Central memory CD8-positive, alpha-beta T cell (primary cell): ENCODE results near the gene VPS26B.

Source experiments
- ATAC-seq: fragments of 150-1000 bp; cut with Tn5 transposase; replicated peaks from 2 replicates; pipeline ENCODE4 v1.10.0; 2022; ENCODE audit warnings: mild to moderate bottlenecking, moderate FRiP score, moderate number of reproducible peaks; ENCODE audit not compliant: poor library complexity, severe bottlenecking; ENCODE audit errors: extremely low read depth
- DNase-seq, 2 donors: peaks; one replicate each; pipeline ENCODE4 v3.0.0; 2021; ENCODE audit warnings: low spot score in 2 of 2
- H3K27ac Mint-ChIP-seq: one replicate; pipeline ENCODE4 v1.8.0; 2022; ENCODE audit warnings: low read depth, mild to moderate bottlenecking, moderate library complexity, mixed read lengths
- H3K27me3 Mint-ChIP-seq: one replicate; pipeline ENCODE4 v1.8.0; 2022; ENCODE audit warnings: mixed read lengths
- H3K36me3 Mint-ChIP-seq: one replicate; pipeline ENCODE4 v1.8.0; 2022; ENCODE audit warnings: mild to moderate bottlenecking, moderate library complexity, mixed read lengths; ENCODE audit not compliant: insufficient read depth
- H3K4me1 Mint-ChIP-seq: one replicate; pipeline ENCODE4 v1.8.0; 2022; ENCODE audit warnings: mixed read lengths
- H3K4me3 Mint-ChIP-seq: one replicate; pipeline ENCODE4 v1.8.0; 2022; ENCODE audit warnings: mild to moderate bottlenecking, moderate library complexity, mixed read lengths
- H3K9me3 Mint-ChIP-seq: one replicate; pipeline ENCODE4 v1.8.0; 2022; ENCODE audit warnings: mixed read lengths

Gene VPS26B

DNA sequence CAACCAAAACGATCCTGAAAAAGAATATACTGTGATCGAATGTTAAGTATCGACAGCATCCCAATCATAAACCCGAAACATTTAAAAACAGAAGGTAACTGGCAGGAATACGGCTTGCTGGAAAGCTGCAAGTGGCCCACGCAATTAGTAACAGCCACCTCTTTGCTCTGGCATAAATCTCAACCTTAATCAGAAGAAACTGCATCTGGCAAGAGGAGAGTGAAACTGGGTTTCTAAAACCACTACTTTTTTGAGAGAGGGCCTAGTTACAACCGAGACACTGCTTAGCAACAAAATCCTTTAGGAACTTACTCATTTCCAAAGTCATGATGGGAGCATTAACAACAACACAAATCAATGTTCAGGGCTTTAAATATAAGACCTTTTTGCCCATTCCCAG, 8.6 kb upstream of the VPS26B start:
- Mint-ChIP-seq H3K36me3 (peaks cover 25% of the 10 kb centered on the region), H3K4me1 (peaks cover 22% of the 10 kb centered on the region), H3K27me3 (no peaks in the 10 kb centered on the region), H3K4me3 (no peak overlapping the region), H3K27ac (no peak overlapping the region), H3K9me3 (no peaks in the 10 kb centered on the region)
- ATAC-seq = no peak
- no peak for DNase-seq

DNA sequence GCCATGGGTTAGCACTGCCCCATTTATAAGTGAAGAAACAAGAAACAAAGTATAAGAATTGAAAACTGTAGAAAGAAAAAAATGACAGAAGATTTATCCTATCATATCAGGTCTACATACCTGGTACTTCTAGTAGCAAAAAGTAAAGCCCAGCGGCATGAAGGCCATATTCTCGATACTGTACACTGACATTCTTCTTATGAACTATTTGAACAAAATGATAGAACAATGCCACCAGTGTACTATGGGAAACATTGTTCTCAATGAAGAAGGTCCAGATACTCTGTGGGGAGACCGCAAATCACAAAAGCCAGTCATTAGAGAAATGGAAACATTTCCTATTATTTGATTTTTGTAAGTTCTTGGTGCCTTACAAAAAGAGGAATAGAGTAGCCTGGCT, 7.7 kb upstream of the VPS26B start:
- peaks cover 22% of the 10 kb centered on the region for H3K36me3 Mint-ChIP-seq
- no peak overlapping the region for H3K4me3 Mint-ChIP-seq

DNA sequence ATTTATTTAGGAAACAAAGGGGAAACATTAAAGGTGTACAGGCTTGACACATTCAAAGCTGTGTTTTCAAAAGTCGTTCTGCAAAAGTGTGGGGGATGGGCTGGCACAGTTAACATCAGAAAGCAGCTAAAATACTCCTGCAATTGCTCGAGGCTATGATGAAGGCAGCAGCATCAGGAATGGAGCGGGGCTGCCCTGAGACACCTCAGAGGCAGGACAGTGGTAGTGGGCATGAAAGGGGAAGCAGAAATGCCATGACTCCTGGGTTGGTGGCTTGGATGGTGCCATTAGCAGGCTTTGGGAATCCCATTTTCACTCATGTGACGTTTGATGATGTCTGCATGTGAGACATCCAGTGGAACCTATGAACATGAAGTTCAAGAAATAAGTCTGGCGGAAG, 1.4 kb upstream of the VPS26B start:
- H3K4me1 Mint-ChIP-seq = peaks cover 52% of the 10 kb centered on the region
- DNase-seq (no peak), ATAC-seq (no peak)
- H3K4me3 Mint-ChIP-seq = peak overlapping the region; percentile 96
- H3K9me3 Mint-ChIP-seq = no peaks in the 10 kb centered on the region
- no peaks in the 10 kb centered on the region for H3K27me3 Mint-ChIP-seq
- H3K27ac Mint-ChIP-seq = peak overlapping the region; percentile 96
- peaks cover 35% of the 10 kb centered on the region for H3K36me3 Mint-ChIP-seq

More for the DNA sequence above, 7.7 kb upstream of the VPS26B start:
- Mint-ChIP-seq H3K27ac (no peak overlapping the region), H3K4me1 (peaks cover 17% of the 10 kb centered on the region), H3K27me3 (no peaks in the 10 kb centered on the region), H3K9me3 (no peaks in the 10 kb centered on the region)
- no peak for ATAC-seq
- DNase-seq = no peak

DNA sequence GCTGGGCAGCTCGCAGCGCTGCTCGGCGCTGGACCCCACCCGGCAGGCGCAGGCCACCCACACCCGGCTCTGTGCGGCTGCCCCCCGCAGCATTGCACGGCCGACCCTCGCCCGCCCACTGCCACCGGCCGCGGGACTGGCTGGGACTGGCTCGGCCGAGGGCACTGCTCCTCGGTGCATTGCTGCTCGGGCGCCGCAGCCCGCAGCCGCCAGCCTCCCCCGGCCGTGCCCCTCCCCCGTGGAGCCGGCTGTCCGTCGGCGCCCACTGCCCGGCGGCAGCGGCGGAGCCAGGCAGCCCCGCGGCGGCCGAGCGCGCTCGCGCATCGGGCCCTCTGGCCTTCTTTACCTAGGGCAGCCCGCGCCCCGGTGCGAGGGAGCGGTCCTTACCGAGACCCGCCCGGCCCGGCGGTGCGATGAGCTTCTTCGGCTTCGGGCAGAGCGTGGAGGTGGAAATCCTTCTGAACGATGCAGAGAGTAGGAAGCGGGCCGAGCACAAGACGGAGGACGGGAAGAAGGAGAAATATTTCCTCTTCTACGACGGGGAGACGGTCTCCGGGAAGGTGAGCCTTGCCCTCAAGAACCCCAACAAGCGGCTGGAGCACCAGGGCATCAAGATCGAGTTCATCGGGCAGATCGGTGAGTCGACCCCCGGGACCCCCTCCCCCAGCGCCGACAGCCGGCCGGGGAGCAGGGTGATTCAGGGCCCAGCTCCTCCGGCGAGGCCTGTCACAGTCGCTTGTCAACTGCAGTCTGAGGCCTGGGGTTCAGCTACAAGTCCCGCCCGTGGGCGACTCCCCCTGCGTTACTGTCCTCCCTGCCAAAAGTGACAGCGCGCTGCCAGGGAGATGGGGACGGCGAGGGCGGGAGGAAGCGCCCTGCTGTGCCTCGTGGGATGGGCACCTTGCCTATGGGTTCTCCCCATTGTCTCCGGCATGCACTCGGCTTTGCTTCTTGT, 516 bp downstream of the VPS26B start:
- no peaks in the 10 kb centered on the region for H3K9me3 Mint-ChIP-seq
- peak; percentile 22 to 23 for DNase-seq
- no peaks in the 10 kb centered on the region for H3K27me3 Mint-ChIP-seq
- peak overlapping the region; percentile 96 for H3K4me3 Mint-ChIP-seq
- H3K27ac Mint-ChIP-seq = peak overlapping the region; percentile 96
- ATAC-seq = peak; percentile 1
- peaks cover 62% of the 10 kb centered on the region for H3K4me1 Mint-ChIP-seq
- peaks cover 26% of the 10 kb centered on the region for H3K36me3 Mint-ChIP-seq

DNA sequence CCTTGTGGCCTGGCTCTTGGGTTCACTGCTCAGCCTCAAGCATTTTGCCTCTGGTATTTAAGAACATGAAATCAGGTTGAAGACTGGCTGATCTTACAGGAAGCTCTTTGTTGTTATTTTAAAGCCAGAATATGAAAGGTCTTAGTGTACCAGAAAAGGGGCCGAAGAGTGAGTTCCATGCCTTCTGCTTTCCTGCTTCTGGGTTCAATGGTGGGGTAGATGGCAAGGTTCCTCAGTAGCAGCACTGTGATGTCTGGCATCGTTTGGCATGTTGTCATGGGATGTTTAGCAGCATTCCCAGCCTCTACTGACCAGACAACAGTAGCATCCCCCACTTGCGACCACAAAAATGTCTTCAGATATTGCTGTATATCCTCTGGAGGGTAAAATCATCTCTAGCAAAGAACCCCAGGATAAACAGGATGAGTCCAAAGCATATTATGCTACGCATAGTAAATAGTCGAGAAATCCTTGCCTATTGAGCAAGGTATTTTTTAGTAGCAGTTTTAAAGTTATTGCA, 2.4 kb downstream of the VPS26B start:
- DNase-seq (no peak), ATAC-seq (no peak)
- Mint-ChIP-seq H3K27me3 (no peaks in the 10 kb centered on the region), H3K9me3 (no peaks in the 10 kb centered on the region), H3K27ac (peak overlapping the region; percentile 96), H3K4me3 (peak overlapping the region; percentile 96), H3K4me1 (peaks cover 73% of the 10 kb centered on the region), H3K36me3 (peaks cover 21% of the 10 kb centered on the region)

DNA sequence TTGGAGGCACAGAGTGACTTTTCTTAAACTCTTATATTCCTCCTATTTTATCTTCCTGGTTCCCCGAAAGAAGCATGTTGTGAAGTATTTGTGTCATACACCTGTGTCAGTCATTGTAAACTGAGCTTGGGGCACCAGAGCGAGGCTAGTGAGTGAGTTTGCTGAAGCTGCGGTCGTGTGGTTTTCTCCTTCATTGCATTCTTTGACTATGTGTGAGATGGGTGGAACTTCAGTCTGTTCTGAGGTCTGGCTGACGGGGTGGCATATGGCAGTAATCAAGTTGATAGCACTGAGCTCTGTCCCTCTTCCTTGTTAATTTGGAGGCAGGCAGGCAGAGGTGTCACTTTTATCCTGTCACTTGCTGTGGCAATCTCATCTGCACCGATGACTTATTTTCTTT, 4.2 kb downstream of the VPS26B start:
- Mint-ChIP-seq H3K4me1 (peaks cover 73% of the 10 kb centered on the region), H3K9me3 (no peaks in the 10 kb centered on the region), H3K36me3 (peaks cover 15% of the 10 kb centered on the region), H3K27me3 (no peaks in the 10 kb centered on the region), H3K4me3 (peak overlapping the region; percentile 57), H3K27ac (peak overlapping the region; percentile 72)
- ATAC-seq (peak; percentile 33), DNase-seq (peak in 1 of 2 donors; percentile 25)

DNA sequence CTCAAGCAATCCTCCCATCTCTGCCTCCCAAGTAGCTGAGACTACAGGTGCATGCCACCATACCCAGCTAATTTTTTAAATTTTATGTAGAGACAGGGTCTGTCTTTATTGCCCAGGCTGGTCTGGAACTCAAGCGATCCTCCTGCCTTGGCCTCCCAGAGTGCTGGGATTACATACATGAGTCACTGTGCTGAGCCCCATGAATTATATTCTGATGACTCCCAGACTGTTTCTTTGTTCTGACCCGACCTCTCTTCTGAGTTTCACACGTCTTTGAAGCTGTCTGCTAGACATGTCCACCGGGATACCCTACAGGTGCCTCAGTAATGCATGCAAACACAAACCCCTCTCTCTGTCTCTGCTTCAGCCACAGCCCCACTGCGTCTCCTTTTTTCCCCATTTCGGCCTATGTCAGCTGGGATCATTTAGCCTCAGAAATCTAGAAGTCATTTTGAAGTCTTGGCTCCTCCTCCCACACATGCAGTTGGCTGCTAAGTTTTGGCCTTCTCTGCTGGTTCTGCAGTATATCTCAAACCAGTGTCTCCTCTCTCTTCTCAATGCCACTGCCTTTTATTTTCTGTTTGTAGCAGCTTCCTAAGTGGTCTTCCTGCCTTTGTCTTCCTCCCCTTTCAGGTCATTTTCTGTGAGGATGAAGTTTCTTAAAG, 4.8 kb downstream of the VPS26B start:
- no peak for ATAC-seq
- no peaks in the 10 kb centered on the region for H3K9me3 Mint-ChIP-seq
- H3K27me3 Mint-ChIP-seq = no peaks in the 10 kb centered on the region
- peaks cover 67% of the 10 kb centered on the region for H3K4me1 Mint-ChIP-seq
- peaks cover 11% of the 10 kb centered on the region for H3K36me3 Mint-ChIP-seq
- H3K4me3 Mint-ChIP-seq = peak overlapping the region; percentile 57
- DNase-seq = no peak
- peak overlapping the region; percentile 72 for H3K27ac Mint-ChIP-seq

DNA sequence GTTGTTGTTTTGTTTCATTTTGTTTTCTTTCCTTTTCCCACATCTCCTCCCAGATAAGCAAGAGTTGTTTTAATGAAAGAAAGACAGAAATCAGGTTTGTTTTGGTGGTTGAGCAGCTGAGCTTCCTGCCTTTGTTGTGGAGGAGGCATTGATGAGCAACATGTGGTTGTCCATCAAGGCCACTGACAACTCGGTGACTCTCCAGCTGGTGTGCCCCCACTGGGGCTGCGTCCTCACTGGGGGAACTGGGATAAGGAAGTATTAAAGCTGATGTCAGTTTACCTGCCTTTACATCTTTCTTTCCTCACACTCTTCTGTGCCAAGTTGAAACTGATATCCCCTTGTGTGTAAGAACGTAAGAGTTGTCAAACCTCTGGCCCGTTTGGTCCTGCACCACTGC, 5.9 kb downstream of the VPS26B start:
- Mint-ChIP-seq H3K36me3 (peaks cover 12% of the 10 kb centered on the region), H3K4me3 (peak overlapping the region; percentile 57), H3K27me3 (no peaks in the 10 kb centered on the region), H3K4me1 (peaks cover 67% of the 10 kb centered on the region), H3K27ac (peak overlapping the region; percentile 72), H3K9me3 (no peaks in the 10 kb centered on the region)
- ATAC-seq (no peak), DNase-seq (no peak)

DNA sequence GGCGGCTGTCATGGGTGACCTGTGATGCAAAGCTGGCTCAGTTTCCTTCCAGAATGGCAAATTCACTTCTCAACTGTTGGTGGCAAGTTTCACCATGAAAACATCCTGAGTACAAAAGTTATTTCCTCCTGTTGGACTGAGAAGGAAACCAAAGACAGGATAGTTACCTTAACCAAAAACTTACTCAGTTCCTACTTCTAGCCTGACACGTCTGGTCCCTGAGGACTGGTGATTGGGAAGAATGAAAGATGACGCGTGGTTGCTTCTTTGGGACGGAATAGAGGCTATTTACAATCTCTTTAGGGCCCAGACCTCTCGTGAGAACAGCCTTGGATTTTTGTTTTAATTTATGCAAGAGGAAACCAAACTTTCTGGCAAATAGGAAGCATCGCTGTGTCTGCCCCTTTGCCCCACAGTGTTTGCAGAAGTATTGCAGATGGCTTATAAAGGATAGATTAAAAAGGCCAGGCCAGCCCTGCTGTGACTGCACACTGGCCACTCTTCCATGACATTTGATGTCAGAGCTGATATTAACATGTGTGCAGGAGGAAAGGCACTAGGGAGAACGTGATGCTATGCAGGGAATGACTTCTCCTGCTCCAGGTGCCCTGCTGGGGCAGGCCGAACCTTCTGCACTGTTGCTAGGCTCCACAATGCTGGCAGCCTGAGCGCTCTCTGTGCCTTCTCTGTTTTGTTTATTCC, 7.6 kb downstream of the VPS26B start:
- peaks cover 12% of the 10 kb centered on the region for H3K36me3 Mint-ChIP-seq
- no peak for ATAC-seq
- DNase-seq = no peak
- H3K4me1 Mint-ChIP-seq = peaks cover 52% of the 10 kb centered on the region
- no peaks in the 10 kb centered on the region for H3K27me3 Mint-ChIP-seq
- H3K27ac Mint-ChIP-seq = no peak overlapping the region
- no peaks in the 10 kb centered on the region for H3K9me3 Mint-ChIP-seq
- H3K4me3 Mint-ChIP-seq = no peak overlapping the region

DNA sequence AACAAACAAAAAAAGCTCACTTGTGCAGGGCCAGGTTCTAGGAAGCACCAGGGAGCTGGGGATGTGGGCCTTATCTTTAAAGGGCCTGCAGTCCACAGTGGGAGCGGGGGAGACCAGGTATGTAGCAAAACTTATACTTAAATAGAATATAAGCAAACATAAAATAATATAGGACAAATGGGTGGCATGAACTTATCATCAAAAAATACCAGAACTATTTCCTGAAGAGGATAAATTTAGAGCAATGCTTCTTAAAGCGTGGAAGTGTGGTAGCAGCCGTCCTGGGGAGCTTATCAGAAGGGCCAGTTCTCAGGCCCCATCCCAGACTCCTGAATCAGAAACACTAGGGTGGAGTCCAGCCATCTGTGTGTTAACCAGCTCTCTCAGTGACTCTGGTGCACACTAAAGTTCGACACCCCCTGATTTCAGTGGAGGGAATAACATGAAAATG, 9.3 kb downstream of the VPS26B start:
- Mint-ChIP-seq H3K27ac (no peak overlapping the region), H3K9me3 (no peaks in the 10 kb centered on the region), H3K4me3 (no peak overlapping the region), H3K27me3 (no peaks in the 10 kb centered on the region), H3K36me3 (peaks cover 16% of the 10 kb centered on the region), H3K4me1 (peaks cover 35% of the 10 kb centered on the region)
- ATAC-seq (no peak), DNase-seq (no peak)

DNA sequence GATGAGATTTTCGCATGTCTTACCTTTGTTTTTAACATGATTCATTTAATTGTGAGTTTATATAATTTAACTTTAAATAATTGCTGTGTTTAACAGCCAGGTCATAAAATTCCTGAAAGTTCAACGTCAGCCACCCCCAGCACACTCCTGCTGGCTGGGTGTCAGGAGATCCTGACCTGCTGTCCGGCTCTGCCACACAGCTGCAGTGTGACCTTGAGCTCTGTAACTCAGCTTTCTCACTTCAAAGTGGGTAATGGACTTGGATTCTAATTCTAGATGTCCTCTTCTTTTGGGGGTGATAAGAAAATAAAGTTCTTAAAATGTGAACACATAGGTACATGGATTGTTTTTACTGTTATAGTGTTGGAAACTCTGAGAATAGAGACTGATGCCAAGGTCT, 10.9 kb downstream of the VPS26B start:
- Mint-ChIP-seq H3K27me3 (no peaks in the 10 kb centered on the region), H3K4me3 (no peak overlapping the region), H3K4me1 (peaks cover 19% of the 10 kb centered on the region), H3K9me3 (no peaks in the 10 kb centered on the region), H3K36me3 (peaks cover 18% of the 10 kb centered on the region), H3K27ac (no peak overlapping the region)
- ATAC-seq = no peak
- DNase-seq = no peak

DNA sequence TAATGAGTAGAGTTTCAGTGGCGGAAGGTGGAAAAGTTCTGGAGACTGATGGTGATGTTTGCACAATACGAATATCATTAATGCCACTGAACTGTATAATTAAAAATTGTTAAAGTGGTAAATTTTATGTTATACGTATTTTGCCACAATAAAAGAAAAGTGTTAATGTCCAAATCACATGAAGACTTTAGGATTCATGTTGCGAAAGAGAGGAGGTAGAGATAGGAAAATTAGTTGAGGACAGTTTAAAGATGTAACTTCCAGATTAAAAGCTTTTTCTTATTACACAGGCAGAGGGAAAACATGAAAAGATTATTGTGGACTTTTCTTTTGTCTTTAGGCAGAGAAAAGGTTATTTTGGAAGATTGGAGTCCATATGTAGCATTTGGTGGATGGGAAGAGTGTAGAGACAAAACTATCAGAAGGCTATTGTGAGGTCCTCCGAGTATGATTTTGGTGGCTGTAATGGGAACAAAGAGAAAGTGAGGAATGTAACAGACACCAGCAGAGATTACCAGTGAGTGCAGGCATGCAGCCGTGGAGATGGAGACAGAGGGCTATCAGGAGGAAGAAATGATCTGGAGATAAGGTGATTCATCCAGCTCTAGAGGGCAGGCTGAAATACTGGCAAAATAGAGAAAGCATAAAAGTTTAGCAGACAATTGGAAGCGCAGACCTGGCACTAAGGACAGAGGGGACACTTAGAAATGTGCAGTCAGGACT, 12.5 kb downstream of the VPS26B start:
- peak overlapping the region; percentile 42 for H3K27ac Mint-ChIP-seq
- no peaks in the 10 kb centered on the region for H3K27me3 Mint-ChIP-seq
- H3K4me1 Mint-ChIP-seq = peaks cover 11% of the 10 kb centered on the region
- DNase-seq = no peak
- no peaks in the 10 kb centered on the region for H3K9me3 Mint-ChIP-seq
- H3K36me3 Mint-ChIP-seq = peaks cover 22% of the 10 kb centered on the region
- ATAC-seq = no peak
- no peak overlapping the region for H3K4me3 Mint-ChIP-seq
